Measurements from ENCODE around the gene TIMM23.
"Not testable (repeated sequence)": the region's sequence is repeated elsewhere in the genome, so short reads cannot be mapped to it uniquely, and the experiment has no call there.

Gene TIMM23

DNA sequence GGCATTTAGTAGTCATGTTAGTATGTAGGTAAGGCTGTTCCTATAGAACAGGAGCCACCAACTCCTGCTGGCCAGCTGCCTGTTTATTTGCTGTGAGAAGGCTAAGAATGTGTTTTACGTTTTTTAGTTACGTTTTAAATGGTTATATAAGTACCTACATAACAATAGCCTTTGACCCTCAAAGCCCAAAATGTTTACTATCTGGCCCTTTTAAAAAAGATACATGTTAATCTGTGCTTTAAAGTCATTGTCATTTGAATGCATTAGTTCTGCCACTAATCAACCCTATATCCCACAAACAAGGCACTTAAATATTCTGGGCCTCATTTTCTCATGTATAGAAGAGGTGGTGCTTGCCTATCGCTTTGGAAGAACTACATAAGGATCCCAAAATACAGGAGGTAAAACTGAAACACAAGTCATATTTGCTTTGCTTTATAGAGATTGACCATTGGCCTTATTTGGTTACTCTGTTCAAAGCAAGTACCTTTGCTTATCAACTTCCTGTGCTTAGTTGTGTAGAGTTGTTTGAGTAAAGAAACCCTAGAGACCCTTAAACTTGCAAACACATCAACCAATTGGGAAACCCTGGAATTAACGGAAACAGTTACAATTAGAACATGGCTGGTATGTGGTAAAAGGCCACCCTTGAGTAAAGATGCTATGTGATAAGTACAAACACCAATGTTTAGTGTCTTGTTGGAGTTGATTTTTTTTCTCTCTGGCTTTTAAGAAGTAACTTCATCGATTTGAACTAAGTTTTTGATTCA, 25.9 kb downstream of the TIMM23 start:
- DNase-seq = no peak

DNA sequence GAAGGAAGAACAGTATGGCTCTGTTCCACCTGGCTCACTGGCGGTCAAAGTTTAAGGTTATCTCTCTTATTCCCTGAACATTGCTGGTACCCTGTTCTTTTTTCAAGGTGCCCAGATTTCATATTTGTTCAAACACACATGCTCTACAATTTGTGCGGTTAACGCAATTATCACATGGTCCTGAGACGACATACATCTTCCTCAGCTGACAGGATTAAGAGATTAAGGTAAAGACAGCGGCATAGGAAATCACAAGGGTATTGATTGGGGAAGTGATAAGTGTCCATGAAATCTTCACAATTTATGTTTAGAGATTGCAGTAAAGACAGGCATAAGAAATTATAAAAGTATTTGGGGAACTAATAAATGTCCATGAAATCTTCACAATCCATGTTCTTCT, 27.7 kb downstream of the TIMM23 start:
- DNase-seq = not testable (repeated sequence)

DNA sequence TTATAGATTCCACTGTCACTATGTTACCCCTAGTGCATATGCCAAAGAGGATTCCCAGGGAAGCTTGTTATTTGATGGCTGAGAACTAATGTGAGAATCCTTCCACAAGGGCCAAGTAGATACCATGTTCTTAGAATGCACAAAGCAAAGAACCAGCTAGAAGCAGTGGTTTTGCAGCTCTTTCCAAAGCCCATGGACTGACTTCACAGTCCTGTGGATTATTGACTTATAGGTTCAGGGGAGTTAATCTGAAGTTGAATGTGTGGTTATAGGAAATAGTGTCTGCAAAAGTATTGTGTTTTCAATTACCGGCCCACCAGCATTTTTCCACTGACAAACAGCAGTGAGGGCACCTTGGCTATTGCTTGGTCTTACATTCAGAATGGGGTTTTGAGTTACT, 28.2 kb downstream of the TIMM23 start:
- DNase-seq = no peak

DNA sequence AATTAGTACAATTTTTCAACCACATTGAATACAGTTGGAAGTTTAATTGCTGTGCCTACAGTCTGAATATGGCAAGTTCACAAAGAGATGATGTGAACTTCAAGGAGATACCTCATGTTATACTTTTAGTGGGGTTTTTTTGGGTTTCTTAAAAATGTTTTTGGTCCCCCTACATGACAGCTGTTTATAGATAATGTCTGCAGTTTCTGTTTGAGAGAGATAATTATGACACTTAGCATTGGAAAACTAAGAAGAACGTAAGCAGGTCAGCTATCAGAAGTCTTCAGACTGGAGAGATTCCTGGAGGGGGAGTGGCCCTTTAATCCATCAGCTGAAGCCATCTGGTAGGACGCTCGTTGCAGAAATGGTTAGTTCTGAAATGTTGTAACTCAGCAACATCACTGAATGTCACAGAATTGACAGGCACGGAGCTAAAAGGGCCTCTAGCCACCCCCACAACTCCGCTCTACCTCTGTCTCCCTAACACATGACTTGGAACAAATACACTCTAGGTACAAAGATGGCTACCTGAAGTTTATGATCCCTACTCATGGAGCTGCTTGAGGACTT, 29.0 kb downstream of the TIMM23 start:
- DNase-seq = no peak

DNA sequence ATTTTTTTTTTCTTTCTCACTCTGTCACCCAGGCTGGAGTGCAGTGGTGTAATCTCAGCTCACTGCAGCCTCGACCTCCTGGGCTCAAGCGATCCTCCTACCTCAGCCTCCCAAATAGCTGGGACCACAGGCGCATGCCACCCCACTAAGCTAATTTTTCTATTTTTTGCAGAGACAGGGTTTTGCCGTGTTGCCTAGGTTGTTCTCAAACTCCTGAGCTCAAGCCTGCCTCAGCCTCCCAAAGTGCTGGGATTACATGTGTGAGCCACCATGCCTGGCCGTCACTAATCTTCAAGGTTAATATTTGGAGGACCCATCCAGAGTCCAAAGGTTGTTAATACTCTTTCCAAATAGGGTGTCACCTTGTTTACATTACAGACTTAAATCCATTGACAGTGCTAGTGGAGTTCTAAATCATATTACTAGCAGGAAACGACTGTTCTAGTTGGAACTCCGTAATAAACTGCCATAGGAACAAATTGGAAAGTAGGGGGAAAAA, 29.9 kb downstream of the TIMM23 start:
- not testable (repeated sequence) for DNase-seq

DNA sequence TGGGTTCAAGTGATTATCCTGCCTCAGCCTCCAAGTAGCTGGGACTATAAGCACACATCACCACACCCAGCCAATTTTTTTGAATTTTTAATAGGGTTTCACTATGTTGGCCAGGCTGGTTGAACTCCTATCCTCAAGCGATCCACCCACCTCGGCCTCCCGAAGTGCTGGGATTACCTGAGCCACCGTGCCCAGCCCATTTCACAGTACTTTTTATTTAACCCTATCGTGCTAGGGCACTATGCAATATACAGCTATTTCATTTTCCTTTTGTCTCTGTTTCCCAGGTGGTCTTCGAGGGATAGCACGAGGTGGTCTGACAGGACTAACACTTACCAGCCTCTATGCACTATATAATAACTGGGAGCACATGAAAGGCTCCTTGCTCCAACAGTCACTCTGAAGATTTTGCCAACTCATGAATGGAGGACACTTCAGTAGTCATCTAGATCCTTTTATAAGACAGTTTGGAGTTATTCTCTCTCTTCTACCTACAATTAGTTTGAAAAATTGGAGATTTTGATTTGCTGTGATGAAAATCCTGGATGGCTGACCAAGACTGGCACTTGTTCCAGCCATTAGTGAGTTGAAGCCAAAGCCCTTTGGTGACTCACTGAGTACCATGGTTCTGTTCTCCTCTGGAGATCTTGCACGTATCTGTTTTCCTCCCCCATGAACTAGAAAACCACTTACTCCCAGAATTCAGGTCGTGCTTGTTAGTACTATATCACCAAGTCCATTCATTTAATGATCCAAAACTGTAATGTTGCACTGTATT, 30.8 kb downstream of the TIMM23 start:
- DNase-seq = no peak

DNA sequence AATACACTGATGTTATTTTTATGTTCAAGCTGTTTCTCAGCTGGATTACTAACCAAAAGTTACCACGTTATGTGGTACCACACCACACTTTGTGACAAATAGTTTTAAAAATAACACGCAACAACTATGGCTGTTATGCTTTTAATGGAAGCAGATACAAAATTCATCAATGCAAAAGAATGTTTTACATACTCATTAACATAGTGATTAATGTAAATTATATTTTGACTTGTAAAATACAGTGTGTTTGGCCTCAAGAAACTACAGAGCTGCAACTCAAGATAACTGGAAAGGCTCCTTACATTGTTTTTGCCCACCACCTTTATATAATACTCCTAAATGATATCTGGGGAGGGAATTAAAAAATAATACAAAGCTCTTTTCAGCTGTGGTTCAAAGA, 32.7 kb downstream of the TIMM23 start:
- no peak for DNase-seq

DNA sequence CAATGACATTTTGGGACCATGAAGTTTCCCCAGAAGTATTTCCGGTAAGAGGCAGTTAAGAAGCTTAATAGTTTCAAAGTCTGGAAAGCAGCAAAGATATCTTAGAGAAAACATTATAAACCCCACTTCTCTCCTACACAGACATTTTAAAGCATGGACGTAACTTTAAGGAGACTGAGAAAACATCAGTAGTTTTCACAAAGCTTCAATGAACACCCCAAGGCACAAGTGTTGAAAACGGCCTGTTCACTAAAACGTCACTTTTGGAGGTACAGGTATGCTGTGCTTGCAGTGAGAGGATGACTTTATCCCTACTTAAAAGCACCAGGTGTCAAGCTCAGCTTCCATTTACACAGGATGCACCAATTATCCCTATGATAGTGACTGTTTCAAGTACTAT, 33.1 kb downstream of the TIMM23 start:
- DNase-seq = no peak

DNA sequence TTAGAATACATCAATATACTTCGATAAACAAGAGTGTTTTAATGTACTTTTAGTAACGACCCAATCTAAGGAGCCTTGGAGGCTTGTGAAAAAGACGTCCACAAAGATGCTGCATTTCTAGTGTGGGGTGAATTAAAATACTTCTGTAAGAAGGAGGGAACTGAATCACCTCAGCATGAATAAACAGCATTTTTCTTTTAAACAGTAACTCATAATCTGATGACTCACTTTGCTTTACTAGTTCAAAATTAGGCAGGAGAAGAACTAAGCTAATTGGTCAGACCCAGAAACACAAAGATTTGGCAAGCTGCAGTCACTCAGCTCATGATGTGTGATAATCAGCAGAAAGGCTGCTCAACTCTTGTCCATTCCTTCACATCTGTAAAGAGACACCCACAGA, 33.9 kb downstream of the TIMM23 start:
- no peak for DNase-seq

DNA sequence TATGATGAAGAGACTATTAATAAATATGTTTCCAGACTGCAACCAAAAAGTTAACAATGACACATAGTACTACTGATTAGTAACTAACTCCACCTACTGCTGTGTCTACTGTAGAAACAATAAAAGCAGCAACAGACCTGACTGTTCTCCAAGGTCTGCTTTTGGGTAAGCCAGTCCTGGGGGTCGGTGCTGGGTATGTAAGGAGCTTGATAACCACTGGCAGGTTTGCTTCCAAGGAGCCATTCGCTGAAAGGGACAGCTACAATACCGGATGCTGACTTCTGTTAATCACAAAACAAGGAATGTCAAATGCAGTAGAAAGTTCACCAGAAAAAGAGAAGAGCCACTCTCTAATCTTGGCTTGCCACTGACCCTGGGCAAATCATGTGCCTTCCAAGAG, 40.5 kb downstream of the TIMM23 start:
- DNase-seq = no peak

DNA sequence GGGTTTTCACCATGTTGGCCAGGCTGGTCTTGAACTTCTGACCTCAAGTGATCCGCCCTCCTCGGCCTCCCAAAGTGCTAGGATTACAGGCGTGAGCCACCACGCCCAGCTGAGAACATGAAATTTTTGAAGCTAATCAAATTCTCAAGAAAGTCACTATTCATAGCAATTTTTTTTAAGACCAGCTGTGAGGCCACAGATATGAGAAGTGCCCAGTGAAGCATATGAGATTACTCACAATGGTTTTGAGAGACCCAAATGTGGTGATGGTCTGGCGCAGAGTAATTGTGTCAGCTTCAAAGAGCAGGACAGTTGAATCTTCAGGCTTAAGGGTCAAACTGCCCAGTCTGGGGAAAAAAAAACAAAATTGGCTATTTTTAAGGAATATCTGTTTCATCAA, 41.9 kb downstream of the TIMM23 start:
- DNase-seq = no peak

DNA sequence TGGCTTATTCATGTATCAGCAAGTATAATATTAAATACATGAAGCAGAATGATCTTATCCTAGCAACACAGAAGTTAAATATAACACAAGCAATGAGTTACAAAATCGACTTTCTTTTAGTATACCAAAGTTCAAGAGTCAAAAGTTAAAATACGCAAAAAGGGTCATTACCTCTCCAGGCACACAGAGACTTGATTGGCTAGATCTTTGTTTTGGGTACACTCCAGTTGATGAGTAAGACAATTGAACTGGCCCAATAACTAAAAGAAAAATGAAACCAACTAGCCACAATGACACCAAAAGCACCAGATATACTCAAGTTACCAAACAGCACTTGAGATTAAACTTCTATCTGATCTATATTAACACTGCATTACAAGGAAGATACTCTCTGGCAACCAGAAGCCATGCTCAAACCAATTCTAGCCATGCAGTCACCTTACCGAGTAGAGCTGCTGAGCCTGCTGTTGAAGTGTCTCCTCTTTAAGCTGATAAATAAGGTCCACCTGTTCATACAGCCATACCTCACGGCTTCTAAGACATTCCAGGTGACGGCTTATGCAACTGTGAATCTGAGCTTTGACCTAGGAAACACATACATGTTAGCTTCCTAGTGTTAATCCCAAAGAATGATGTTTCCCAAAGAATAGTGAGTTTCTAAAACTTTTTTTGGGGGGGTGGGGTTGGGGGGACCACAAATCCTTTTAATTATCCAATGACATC, 42.6 kb downstream of the TIMM23 start:
- no peak for DNase-seq

DNA sequence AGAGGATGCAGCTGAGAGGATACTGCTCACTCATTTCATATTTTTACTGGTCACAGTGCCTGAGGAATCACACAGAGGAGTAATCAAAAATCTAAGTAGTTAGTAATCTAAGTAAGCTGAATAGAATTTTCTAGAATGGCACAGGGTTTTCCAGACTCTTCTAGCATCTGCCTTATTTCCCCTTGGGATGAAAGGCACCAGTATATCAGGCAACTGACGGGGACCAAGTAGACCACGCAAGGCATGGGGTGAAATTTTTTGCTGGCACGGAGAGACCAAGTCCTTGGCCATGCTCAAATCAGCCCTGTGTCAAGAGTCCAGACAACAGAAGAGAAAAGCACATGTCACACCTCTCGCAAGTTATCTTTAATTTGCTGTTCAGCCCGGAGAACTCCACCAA, 43.9 kb downstream of the TIMM23 start:
- DNase-seq = no peak

DNA sequence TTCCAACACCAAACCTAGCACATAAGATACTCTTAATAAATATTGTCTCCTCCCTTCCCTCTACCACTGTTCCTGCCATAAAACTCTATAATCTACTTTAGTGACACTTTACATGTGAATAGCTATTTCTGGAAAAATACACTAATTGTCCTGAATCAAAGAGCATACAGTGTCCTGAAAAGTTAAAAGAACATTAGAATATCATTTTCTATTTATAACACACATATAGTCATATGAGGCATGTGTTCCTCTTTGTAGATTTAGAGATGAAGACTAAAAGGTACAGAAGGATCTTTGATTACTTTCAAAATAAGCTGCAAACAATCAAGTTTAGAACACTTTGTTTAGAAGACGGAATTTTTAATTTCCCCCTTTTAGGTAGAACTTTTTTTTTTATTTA, 44.5 kb downstream of the TIMM23 start:
- no peak for DNase-seq

DNA sequence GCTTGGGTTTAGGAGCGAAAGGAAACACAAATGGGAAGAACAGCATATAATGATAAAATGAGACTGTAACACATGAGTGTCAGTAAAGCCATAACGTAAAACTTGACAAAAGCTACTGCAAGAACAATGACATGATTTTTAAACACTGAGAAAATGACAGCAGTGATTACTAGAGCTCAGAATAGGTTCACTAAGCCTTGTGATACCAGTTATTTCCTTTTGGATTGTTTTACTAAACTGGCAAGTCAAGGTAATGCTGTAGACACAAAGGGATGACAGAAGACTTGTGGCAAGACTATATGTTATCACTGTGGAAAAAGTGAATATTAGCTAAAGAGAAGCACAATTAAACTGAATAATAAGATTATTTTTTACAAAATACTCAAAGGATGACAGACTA, 45.4 kb downstream of the TIMM23 start:
- DNase-seq = no peak

DNA sequence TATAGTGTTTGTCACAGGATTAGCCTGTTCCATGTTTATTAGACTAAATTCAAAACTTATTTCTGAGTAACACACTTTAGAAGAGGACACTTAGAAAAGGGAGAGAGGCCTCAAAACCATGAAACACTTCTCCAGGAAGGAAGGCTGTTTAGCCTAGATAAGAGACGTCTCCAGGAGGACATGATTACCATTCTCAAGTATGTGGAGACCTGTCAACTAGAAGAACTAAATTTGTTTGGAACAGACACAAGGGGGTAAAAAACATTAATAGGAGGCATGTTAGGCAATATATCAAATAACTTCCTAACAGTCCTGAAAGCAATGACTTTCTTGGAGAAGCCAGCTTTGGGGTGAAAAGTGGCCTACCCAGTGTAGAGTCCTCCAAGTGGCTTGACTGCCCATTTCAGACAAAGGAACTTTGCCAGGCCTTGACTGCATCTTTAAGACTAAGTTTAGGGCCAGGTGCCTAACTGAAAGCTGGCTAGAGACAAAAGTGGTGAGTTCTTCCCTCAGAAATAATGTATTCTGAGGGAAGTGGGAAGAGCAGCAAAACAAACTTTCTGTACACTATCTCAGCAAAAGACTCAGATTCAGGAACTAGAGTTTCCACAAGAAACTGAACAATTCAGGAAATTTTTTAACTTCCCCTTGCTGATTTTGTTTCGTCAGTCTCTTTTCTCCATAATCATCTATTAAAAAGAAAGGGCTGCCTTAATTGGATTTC, 46.3 kb downstream of the TIMM23 start:
- DNase-seq = no peak

DNA sequence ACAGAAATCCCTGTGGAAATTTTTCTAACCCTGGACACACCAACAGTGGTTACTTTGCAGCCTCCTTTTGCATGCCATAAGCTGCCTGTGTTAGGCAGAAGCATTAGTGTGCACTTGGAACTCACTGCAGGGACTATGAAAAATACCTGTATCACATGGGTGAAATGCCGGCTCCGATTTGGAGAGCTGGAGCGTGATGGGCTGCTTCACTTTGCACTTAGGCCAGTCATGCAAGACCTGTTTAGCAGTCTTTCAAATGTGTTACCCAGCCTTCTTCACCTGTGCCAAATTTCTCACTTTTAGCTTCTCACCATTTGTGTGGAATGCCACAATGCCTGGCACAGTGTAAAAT, 46.9 kb downstream of the TIMM23 start:
- no peak for DNase-seq

DNA sequence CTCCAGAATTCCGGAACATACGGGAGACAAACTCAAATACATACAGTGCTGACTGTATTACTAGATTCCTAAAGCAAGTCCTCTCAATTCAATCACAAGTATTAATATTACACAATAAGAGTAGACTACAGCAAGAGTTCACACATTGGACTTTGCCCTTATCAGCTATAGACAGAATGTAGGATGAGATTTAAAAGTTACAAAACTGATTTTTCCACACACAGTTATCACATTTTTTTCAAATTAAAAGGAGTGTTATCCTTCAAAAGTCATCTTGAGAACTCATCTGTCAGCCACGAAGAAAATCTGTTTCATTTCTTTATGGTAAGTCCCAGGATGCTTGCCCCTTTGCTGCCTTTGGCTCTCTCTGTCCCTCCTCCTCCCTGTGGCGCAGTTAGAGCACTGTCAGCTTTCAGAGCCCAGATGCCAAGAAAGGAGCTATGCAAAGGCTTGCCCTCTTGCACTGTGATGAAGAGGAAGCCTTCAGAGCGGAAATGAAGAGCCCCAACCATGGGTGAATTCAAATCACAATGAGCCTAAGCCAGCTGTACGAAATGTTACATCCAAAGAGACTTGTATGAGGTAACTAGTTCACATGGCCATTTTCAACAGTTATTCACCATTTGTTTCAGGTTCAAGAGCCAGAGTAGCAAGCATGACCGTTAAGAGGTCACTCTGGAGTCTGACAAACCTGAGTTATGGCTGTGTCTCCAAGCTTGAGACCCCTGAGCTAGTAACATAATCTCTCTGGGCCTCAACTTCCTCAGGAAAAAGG, 47.5 kb downstream of the TIMM23 start:
- no peak for DNase-seq

DNA sequence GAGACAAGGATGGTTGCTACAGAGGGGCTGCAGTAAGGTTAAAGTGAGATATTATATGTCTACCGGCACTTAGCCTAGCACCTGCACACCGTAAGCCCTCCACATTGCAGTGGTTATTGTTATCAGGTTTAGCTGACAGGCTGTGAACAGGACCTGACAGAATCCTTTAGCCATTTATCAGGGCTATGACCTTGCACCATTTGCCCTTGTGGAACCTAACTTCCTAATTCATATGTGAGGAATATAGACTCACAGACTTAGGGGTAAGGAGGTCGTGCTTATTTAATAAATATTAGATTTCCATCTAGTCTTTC, 48.0 kb downstream of the TIMM23 start:
- no peak for DNase-seq

DNA sequence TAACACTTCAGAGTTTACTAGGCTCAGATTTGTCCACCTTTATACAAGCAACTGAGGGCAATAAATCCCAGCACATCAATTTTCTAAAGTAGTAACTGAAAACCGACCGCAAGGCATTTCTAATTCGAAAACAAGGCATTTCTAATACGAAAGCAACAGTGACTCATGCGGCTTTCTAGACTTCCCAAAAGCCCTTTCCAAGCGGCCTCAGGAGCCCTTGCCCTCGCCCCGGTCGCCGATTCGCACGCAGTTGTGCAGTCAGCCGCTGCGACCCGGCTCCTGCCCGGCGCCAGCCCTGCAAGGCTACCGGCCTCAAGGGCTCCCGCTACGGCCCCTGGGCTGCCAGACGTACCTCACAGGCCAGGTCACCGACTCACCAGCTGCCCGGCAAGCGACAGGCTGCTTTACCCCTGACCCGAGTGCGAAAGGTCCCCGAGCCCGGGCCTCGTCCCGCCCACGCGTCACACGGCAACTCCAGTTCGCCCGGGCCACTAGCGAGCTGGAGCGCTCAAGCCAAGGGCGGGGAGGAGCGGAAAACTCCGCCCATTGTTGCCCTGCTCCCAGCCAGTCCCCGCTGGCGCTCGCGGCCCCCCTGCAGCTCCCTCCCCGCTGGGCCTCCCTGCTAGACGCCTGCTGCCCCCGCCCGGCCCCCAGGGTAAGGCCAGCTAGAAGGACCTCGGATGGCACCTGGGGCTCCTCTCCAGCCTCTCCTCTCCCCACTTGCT, 50.9 kb downstream of the TIMM23 start:
- peak; percentile 15 for DNase-seq

DNA sequence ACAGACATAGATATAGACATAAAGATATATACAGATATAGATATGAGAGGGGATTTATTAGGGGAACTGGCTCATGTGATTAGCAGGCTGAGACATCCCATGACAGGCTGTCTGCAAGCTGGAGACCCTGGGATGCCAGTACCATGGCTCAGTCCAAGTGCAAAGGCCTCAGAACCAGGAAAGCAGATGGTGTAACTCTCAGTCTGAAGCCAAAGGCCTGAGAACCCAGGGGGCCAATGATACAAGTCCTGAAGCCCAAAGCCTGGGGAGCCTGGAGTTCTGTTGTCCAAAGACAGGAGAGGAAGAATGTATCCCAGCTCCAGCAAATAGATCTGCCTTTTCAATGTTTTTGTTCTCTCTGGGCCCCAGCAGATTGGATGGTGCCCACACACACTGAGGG, 52.7 kb downstream of the TIMM23 start:
- DNase-seq = no peak
